Measurements from ENCODE around the gene SIM2.

Gene SIM2

DNA sequence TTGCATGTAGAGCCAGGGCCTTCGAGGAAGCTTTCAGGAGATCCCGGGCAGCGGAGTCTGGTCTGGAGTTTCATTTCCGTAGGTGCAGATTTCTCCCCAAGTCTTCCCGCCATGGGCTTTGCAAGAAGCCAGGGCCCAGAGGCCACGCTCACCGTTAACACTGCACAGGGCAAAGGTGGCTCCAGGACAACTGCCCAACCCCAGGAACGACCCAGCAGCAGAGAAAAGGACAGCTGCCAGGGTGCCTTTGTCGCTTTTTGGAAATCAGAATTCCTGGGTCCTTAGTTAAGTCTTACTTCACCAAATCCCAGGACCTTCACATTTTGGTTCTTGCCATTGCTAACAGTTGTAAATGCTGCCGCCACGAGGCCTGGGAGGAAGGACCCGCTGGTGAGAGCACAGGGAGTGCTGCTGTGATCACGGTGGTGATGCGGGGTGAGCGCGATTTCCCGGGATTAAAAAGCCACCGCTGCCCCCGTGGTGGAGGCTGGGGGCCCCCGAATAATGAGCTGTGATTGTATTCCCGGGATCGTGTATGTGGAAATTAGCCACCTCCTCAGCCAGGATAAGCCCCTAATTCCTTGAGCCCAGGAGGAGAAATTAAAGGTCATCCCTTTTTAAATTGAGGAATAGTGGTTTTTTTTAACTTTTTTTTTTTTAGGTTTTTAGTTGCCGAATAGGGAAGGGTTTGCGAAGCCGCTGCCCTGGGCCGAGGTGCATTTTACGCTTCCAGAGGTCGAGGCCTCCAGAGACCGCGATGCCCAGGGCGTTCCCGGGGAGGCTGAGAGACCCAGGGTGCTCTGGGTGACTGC lies 8.2 kb downstream of the SIM2 start:
- H3K36me3 ChIP-seq (ENCODE audit: control insufficient read depth, low read length) = no peaks in the 10 kb centered on the region
- H4K20me1 ChIP-seq (ENCODE audit: control insufficient read depth, insufficient read depth, low read depth, low read length) = no peaks in the 10 kb centered on the region
- TF ChIP-seq EZH2phosphoT487 (IDR thresholded peaks at IDR 0.05; ENCODE audit: borderline replicate concordance, low read length) (no peak), CTCF (IDR thresholded peaks at IDR 0.05; ENCODE audit: low read depth, low read length, poor library complexity, severe bottlenecking) (no peak)
- H3K4me3 ChIP-seq (ENCODE audit: low read length) = no peak overlapping the region
- no peaks in the 10 kb centered on the region for H3F3A ChIP-seq (ENCODE audit: control insufficient read depth, insufficient read depth)
- H3K4me1 ChIP-seq (ENCODE audit: control insufficient read depth, low read length) = no peaks in the 10 kb centered on the region
- no peaks in the 10 kb centered on the region for H3K9me3 ChIP-seq (ENCODE audit: control insufficient read depth, insufficient read depth, low read length)
- H3K27me3 ChIP-seq (ENCODE audit: control insufficient read depth, low read length) = peaks cover 35% of the 10 kb centered on the region
- H3K4me2 ChIP-seq (ENCODE audit: low read length) = no peak overlapping the region
- H3K27ac ChIP-seq (ENCODE audit: low read depth, low read length) = no peak overlapping the region
- no peaks in the 10 kb centered on the region for H3K79me2 ChIP-seq (ENCODE audit: control insufficient read depth, low read length)
- no peaks in the 10 kb centered on the region for H3K9me2 ChIP-seq (replicated peaks; ENCODE audit: control insufficient read depth, low read length)

DNA sequence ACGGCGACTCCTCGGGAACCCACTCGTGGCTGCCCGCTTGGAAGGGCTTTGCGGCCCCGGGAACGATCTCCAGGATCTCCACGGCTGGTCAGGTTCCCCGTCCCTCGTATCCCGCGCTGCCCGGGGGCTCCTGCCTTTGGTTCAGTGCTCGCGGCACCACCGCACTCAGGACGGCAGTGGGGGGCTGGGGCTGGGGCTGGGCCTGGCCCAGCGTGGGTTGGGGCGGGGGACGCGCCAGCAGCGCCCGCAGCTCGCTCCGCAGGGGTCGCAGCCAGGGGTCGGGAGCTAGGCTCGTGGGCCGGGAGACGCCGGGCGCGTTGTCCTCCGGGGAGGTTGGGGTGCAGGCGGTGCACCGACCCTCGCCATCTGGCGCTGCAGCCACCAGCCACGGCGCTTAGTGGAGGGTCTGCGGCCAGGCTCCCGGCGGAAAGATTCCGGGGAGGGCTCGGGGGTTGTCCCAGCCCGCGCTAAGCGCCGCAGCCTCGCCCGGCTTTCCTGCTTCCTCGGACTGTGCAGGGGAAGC lies 8.9 kb downstream of the SIM2 start:
- no peaks in the 10 kb centered on the region for H3K4me1 ChIP-seq (ENCODE audit: control insufficient read depth, low read length)
- TF ChIP-seq CTCF (IDR thresholded peaks at IDR 0.05; ENCODE audit: low read depth, low read length, poor library complexity, severe bottlenecking) (no peak), EZH2phosphoT487 (IDR thresholded peaks at IDR 0.05; ENCODE audit: borderline replicate concordance, low read length) (no peak)
- no peaks in the 10 kb centered on the region for H3K79me2 ChIP-seq (ENCODE audit: control insufficient read depth, low read length)
- no peak overlapping the region for H3K27ac ChIP-seq (ENCODE audit: low read depth, low read length)
- peaks cover 41% of the 10 kb centered on the region for H3K27me3 ChIP-seq (ENCODE audit: control insufficient read depth, low read length)
- no peaks in the 10 kb centered on the region for H3K9me2 ChIP-seq (replicated peaks; ENCODE audit: control insufficient read depth, low read length)
- no peaks in the 10 kb centered on the region for H4K20me1 ChIP-seq (ENCODE audit: control insufficient read depth, insufficient read depth, low read depth, low read length)
- no peaks in the 10 kb centered on the region for H3K9me3 ChIP-seq (ENCODE audit: control insufficient read depth, insufficient read depth, low read length)
- no peak overlapping the region for H3K4me2 ChIP-seq (ENCODE audit: low read length)
- H3K36me3 ChIP-seq (ENCODE audit: control insufficient read depth, low read length) = no peaks in the 10 kb centered on the region
- no peak overlapping the region for H3K4me3 ChIP-seq (ENCODE audit: low read length)
- H3F3A ChIP-seq (ENCODE audit: control insufficient read depth, insufficient read depth) = no peaks in the 10 kb centered on the region

GRCh38 chr21:36708286-36709029 lies 9.5 kb downstream of the SIM2 start:
- no peak for TF ChIP-seq CTCF (IDR thresholded peaks at IDR 0.05; ENCODE audit: low read depth, low read length, poor library complexity, severe bottlenecking)
- no peak for TF ChIP-seq EZH2phosphoT487 (IDR thresholded peaks at IDR 0.05; ENCODE audit: borderline replicate concordance, low read length)
- no peaks in the 10 kb centered on the region for H3K79me2 ChIP-seq (ENCODE audit: control insufficient read depth, low read length)
- H3K4me1 ChIP-seq (ENCODE audit: control insufficient read depth, low read length) = no peaks in the 10 kb centered on the region
- H3K4me3 ChIP-seq (ENCODE audit: low read length) = no peak overlapping the region
- H3K4me2 ChIP-seq (ENCODE audit: low read length) = no peak overlapping the region
- no peaks in the 10 kb centered on the region for H3F3A ChIP-seq (ENCODE audit: control insufficient read depth, insufficient read depth)
- peaks cover 41% of the 10 kb centered on the region for H3K27me3 ChIP-seq (ENCODE audit: control insufficient read depth, low read length)
- H3K27ac ChIP-seq (ENCODE audit: low read depth, low read length) = no peak overlapping the region
- H3K9me3 ChIP-seq (ENCODE audit: control insufficient read depth, insufficient read depth, low read length) = no peaks in the 10 kb centered on the region
- no peaks in the 10 kb centered on the region for H4K20me1 ChIP-seq (ENCODE audit: control insufficient read depth, insufficient read depth, low read depth, low read length)
- H3K36me3 ChIP-seq (ENCODE audit: control insufficient read depth, low read length) = no peaks in the 10 kb centered on the region
- no peaks in the 10 kb centered on the region for H3K9me2 ChIP-seq (replicated peaks; ENCODE audit: control insufficient read depth, low read length)

Data from DOHH2 (cell line).